Common myeloid progenitor, CD34-positive (primary cell): ENCODE data around the gene BCAR3.

Experiments used
- CTCF ChIA-PET: fragments of 350-600 bp; sonication (Branson Sonifier 250); formaldehyde crosslinking; loops from one replicate; lab custom pipeline; 2021; ENCODE audit warnings: antibody characterized with exemption; lab: Charles Lee
- POLR2A ChIA-PET: fragments of 350-600 bp; sonication (Branson Sonifier 250); formaldehyde crosslinking; loops from one replicate; lab custom pipeline; 2021; ENCODE audit warnings: antibody characterized with exemption; lab: Charles Lee
- DNase-seq, 3 donors: peaks; one replicate each; pipeline versions ENCODE4 v3.0.0 to v3.0.0-alpha.2; 2013
- H3K27ac ChIP-seq, 2 experiments: 1 replicate in 1 of 2; 2 replicates in 1 of 2; pipeline ENCODE4 v1.7.0; 2013; ENCODE audit warnings: inconsistent platforms in 2 of 2, low read length in 2 of 2, mild to moderate bottlenecking in 2 of 2, low read depth in 1 of 2, moderate library complexity in 1 of 2; ENCODE audit not compliant: severe bottlenecking in 2 of 2, insufficient read depth in 1 of 2, poor library complexity in 1 of 2
- H3K27me3 ChIP-seq, 5 experiments: replicated peaks in 2 of 5; 1 replicate in 3 of 5; 2 replicates in 2 of 5; pipeline versions ENCODE4 v1.6.1 to v1.7.0; 2013; ENCODE audit warnings: low read length in 4 of 5, mild to moderate bottlenecking in 2 of 5, moderate library complexity in 2 of 5, inconsistent platforms in 1 of 5; ENCODE audit not compliant: insufficient read depth in 5 of 5, control insufficient read depth in 4 of 5
- H3K36me3 ChIP-seq, 4 experiments: 1 replicate in 2 of 4; 2 replicates in 2 of 4; pipeline versions ENCODE4 v1.6.1 to v1.7.0; 2013; ENCODE audit warnings: low read length in 3 of 4, control low read depth in 1 of 4, mild to moderate bottlenecking in 1 of 4; ENCODE audit not compliant: control insufficient read depth in 4 of 4, insufficient read depth in 4 of 4
- H3K4me1 ChIP-seq, 4 experiments: 1 replicate in 3 of 4; 2 replicates in 1 of 4; pipeline versions ENCODE4 v1.6.1 to v1.7.1; 2013; ENCODE audit warnings: low read length in 3 of 4, mild to moderate bottlenecking in 3 of 4, control low read depth in 1 of 4, inconsistent platforms in 1 of 4, moderate library complexity in 1 of 4; ENCODE audit not compliant: control insufficient read depth in 4 of 4, insufficient read depth in 4 of 4; ENCODE audit errors: control extremely low read depth in 1 of 4
- H3K4me3 ChIP-seq, 7 experiments: 1 replicate in 4 of 7; 2 replicates in 3 of 7; pipeline versions ENCODE4 v1.5.1 to v1.7.0; 2013; ENCODE audit warnings: mild to moderate bottlenecking in 7 of 7, low read length in 6 of 7, moderate library complexity in 6 of 7, inconsistent platforms in 2 of 7, low read depth in 2 of 7, control low read depth in 1 of 7; ENCODE audit not compliant: insufficient read depth in 4 of 7, control insufficient read depth in 1 of 7; ENCODE audit errors: extremely low read depth in 1 of 7
- H3K9me3 ChIP-seq, 5 experiments: 1 replicate in 4 of 5; 2 replicates in 1 of 5; pipeline versions ENCODE4 v1.6.1 to v1.7.1; 2013; ENCODE audit warnings: low read length in 4 of 5, mild to moderate bottlenecking in 2 of 5, inconsistent platforms in 1 of 5, low read depth in 1 of 5, moderate library complexity in 1 of 5; ENCODE audit not compliant: control insufficient read depth in 4 of 5, insufficient read depth in 2 of 5; ENCODE audit errors: control extremely low read depth in 1 of 5
- WGBS: methylation state at CpG from one replicate; pipeline ENCODE4 v1.1.5; 2013; ENCODE audit not compliant: insufficient coverage; 5-methylcytosine and 5-hydroxymethylcytosine counted together

BCAR3 gene

DNA sequence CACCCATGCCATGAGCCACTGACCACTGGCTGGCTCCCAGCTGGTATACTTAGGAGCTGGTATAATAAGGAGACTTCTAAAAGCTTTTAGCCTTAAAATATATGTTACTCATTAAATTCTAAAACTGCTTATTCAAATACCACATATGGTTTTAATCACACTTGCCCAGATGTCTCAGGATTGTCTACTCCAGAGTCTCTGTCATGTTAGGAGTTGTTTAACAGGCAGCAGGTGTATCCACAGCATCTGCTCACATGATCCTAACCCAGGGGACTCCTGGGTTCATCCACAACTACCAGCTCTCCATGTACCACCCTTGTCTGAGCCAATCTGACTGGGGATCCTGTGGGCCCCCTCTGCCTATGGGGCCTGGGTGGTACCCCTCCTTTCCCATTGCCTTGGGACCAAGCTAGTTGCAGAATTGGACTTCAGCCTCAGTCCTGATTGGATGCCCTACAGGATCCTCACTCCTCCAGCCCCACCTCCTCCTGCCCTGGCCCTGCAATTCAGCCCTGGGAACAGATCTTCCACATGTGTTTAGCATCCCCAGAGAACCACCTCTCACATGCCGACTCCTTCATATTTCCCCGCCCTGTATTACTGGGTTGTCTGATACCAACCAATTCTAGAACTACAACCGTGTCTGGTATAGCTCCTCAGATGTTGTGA lies 61.3 kb downstream of the BCAR3 start:
- POLR2A ChIA-PET: no interaction called here
- no peak for DNase-seq
- H3K4me1 ChIP-seq: peaks cover 0 to 10% (median 9%) of the 10 kb centered on the region in 4 experiments

DNA sequence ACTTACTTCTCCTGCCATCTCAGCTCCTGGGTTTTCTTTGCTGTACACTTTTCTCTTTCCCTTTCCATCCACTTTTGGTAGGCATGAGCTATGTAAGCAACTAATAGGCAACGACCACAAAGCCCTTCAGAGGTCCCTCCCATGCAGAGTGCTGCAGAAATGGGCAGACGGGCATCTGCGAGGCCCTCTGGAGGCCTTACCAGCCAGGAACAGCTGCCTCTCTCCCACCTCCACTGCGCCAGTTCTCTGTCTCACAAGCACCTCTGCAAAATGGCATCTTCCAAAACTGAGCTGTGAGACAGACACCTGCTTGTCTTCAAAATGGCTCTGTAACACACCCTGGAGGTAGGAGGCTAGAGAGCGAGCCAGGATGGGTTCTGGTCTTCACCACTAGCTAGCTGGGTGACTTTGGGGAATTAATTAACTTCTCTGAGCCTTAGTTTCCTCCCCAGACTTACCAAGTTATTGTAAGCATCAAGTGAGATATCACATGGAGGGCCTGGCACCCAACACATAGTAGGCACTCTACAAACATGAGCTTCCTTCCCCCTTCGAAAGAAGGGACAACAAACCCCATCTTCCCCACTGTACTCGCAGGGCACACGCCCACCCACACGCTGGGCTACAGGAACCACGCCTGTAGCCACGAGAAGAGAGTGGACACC lies 62.0 kb downstream of the BCAR3 start:
- no peaks in the 10 kb centered on the region for H3K9me3 ChIP-seq
- POLR2A ChIA-PET: no interaction called here
- CTCF ChIA-PET: interaction anchor here (0.7 to 8.2 kb wide), 26 partner anchors 9 to 316 kb away, joined by 3 to 60 read pairs (median 4); no protein-coding TSS in a partner anchor
- H3K4me3 ChIP-seq: no peak overlapping the region
- no peaks in the 10 kb centered on the region for H3K27me3 ChIP-seq
- WGBS: 72% methylated on average over 7 of the region's 11 CpGs
- peak; percentile 54 to 75 (median 72) for DNase-seq
- no peak overlapping the region for H3K27ac ChIP-seq
- peaks cover 0 to 10% (median 9%) of the 10 kb centered on the region in 4 experiments for H3K4me1 ChIP-seq
- H3K36me3 ChIP-seq: no peaks in the 10 kb centered on the region

More for the DNA sequence above, 61.3 kb downstream of the BCAR3 start:
- Histone ChIP-seq H3K4me3 (no peak overlapping the region), H3K27me3 (no peaks in the 10 kb centered on the region), H3K36me3 (no peaks in the 10 kb centered on the region), H3K27ac (no peak overlapping the region), H3K9me3 (no peaks in the 10 kb centered on the region)
- 100% methylated on average over 3 of the region's 3 CpGs for WGBS
- CTCF ChIA-PET: interaction anchor here (0.7 to 8.2 kb wide), 24 partner anchors 9 to 317 kb away, joined by 3 to 60 read pairs (median 4); no protein-coding TSS in a partner anchor

DNA sequence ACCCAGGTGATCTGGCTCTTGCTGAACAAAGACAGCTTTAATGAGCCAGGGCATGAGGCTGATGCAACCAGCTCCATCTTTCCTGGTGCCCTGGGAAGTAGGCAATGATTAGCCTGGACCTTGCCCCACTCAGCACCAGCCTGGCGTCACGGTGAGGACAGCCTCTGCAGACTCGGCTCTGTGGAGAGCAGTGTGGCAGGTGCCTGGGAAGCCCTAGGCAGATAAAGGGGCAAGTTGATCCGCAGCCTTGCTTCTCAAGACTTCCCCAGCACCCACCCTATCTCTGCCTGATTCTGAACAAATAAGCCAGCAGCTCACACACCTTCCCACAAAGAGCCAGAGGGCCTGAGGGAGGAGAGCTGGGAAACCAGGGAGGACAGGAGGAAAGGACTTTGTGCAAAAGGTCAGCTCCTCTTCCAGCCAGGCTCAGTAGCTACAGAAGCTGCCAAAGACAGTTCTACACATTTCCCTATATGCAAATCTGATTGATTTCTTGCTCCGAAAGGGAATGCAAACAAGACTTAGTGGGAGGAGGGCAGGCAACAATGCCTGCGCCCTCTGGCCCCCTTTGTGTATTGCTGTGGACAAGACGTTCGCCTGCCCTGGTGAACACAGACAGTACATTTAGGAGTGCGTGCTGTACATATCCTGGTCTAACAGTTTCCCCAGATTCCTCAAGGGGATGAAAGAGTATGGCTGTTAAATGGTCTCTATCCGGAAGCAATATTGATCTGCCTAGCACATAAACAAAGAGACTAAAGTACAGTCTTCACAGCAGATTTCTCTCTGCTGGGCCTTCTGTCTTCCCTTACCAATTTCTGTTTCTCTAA lies 63.8 kb downstream of the BCAR3 start:
- no peaks in the 10 kb centered on the region for H3K27me3 ChIP-seq
- H3K27ac ChIP-seq: no peak overlapping the region
- DNase-seq: no peak
- 94% methylated on average over 7 of the region's 10 CpGs for WGBS
- no peaks in the 10 kb centered on the region for H3K36me3 ChIP-seq
- POLR2A ChIA-PET: no interaction called here
- H3K4me3 ChIP-seq: no peak overlapping the region
- no peaks in the 10 kb centered on the region for H3K9me3 ChIP-seq
- peaks cover 0 to 10% (median 9%) of the 10 kb centered on the region in 4 experiments for H3K4me1 ChIP-seq
- CTCF ChIA-PET: interaction anchor here (0.8 to 6.9 kb wide), 10 partner anchors 11 to 314 kb away, joined by 3 to 46 read pairs (median 7); no protein-coding TSS in a partner anchor

- POLR2A ChIA-PET: no interaction called here
Observed at GRCh38 chr1:93616996-93617669, 64.5 kb downstream of the BCAR3 start.

DNA sequence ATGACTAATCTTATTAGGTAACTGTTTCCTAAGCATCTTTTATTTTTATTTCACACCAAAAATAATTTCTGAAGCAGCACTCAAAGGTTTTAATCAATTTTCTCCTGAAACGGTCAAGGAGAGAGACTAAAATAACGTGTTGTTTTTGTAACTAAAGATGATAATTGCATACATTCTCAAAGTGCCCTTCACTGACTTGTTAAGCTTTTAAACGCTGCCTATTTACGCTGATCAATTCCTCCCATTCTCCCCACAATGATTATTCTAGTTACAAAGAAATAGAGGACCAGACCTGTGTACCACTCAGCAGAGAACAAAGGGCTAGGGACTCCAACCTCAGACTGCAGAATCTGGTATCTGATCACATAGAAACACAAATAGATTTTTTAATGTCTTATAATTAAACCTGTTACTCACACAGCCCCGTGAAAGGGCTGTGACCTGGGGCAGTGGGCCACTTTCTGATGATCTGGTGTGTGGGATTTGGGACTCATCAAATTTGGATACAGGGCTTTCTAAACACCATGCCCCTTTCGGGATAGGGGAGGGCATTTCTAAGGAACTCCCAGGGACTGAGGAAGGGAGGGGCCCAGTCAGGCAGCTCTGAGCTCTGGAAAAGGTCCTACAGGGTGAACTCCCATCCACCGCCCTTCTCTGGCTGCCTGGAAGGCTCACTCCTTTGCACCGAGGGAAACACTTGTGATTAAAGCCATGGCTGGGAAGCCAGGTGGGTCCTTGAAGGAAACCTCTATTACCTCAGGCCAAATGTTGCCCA lies 65.2 kb downstream of the BCAR3 start:
- H3K9me3 ChIP-seq: no peaks in the 10 kb centered on the region
- peaks cover 0 to 10% (median 9%) of the 10 kb centered on the region in 4 experiments for H3K4me1 ChIP-seq
- 95% methylated on average over 4 of the region's 8 CpGs for whole genome bisulfite sequencing
- DNase-seq: no peak
- H3K27ac ChIP-seq: no peak overlapping the region
- no peaks in the 10 kb centered on the region for H3K36me3 ChIP-seq
- CTCF ChIA-PET: interaction anchor here (1.4 to 6.9 kb wide), 2 partner anchors 168 to 181 kb away, joined by 3 to 46 read pairs; no protein-coding TSS in a partner anchor
- H3K4me3 ChIP-seq: no peak overlapping the region
- no peaks in the 10 kb centered on the region for H3K27me3 ChIP-seq
- POLR2A ChIA-PET: no interaction called here

More at GRCh38 chr1:93616996-93617669, 64.5 kb downstream of the BCAR3 start:
- Histone ChIP-seq H3K4me3 (no peak overlapping the region), H3K36me3 (no peaks in the 10 kb centered on the region), H3K4me1 (peaks cover 0 to 10% (median 9%) of the 10 kb centered on the region in 4 experiments), H3K9me3 (no peaks in the 10 kb centered on the region), H3K27ac (no peak overlapping the region), H3K27me3 (no peaks in the 10 kb centered on the region)
- WGBS: 69% methylated on average over 5 of the region's 6 CpGs
- CTCF ChIA-PET: interaction anchor here (0.8 to 6.9 kb wide), 5 partner anchors 12 to 247 kb away, joined by 3 to 46 read pairs (median 5); no protein-coding TSS in a partner anchor
- DNase-seq: peak; percentile 29 to 73 (median 68)

DNA sequence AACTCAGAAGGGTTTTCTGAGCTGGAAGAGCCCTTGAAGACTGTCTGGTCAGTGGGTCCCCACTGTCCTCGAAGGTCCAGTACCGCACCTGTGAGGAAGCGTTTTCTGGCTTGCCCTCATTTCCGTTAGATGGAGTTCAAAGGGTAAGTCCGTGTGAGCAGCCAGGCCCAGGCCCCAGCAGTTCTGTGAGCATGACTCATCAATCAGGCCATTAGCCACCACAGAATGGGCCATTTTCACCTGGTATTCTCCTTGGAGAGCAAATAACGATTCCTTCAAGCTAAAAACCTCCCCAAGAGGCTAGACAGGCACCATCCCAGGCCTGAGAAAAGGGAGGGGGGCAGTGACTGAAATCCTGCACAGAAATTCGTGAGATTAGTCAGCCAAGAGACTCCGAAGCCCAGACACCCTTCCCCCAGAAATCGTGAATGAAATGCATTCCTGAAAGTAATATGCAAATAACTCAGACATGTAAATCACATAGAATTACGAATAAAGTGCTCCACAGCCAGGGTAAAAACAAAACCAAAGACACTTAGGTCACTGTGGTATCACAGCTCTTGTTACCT lies 66.0 kb downstream of the BCAR3 start:
- Histone ChIP-seq H3K4me3 (no peak overlapping the region), H3K27ac (no peak overlapping the region), H3K36me3 (no peaks in the 10 kb centered on the region), H3K27me3 (no peaks in the 10 kb centered on the region), H3K9me3 (no peaks in the 10 kb centered on the region), H3K4me1 (peaks cover 0 to 10% (median 9%) of the 10 kb centered on the region in 4 experiments)
- DNase-seq: no peak
- POLR2A ChIA-PET: no interaction called here
- CTCF ChIA-PET: interaction anchor here (1.4 kb wide), 1 partner anchor 167 kb away, joined by 3 read pairs; no protein-coding TSS in a partner anchor
- 100% methylated on average over 5 of the region's 10 CpGs for WGBS
